HG03354 (cell line): Measurements from ENCODE around the gene MAGEB5.
"Not testable (repeated sequence)": the region's sequence is repeated elsewhere in the genome, so short reads cannot be mapped to it uniquely, and the experiment has no call there.

Experiments
- ATAC-seq: cut with Tn5 transposase; IDR thresholded peaks from one replicate; pipeline ENCODE4 v1.9.1; 2021; ENCODE audit warnings: mild to moderate bottlenecking; ENCODE audit not compliant: unreplicated experiment, poor library complexity, severe bottlenecking

MAGEB5 gene, protein sequence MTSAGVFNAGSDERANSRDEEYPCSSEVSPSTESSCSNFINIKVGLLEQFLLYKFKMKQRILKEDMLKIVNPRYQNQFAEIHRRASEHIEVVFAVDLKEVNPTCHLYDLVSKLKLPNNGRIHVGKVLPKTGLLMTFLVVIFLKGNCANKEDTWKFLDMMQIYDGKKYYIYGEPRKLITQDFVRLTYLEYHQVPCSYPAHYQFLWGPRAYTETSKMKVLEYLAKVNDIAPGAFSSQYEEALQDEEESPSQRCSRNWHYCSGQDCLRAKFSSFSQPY

DNA sequence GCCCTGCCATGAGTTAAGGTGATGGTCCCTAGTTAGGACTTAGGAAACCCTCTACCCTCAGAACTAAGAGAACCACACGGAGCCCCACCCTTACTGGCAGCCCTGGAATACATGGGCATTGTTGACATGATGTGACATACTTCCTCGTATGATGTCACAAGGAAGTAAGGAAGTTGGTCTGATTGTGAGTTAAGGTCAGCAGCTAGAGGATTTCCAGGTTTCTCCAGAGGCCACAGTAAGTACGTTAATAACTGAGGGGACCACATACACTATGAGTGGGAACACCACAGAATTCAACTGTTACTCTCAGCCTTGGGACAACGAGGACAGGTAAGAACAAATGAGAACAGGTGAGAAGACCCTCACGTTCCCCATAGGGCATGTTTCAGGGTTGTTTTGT is at the start of gene MAGEB5:
MAGEB5 (plus strand) TSS at position 301 of the 400 bp plus-strand sequence. CDS start 1,133 bp downstream, outside the sequence.
- ATAC-seq, result no peak

DNA sequence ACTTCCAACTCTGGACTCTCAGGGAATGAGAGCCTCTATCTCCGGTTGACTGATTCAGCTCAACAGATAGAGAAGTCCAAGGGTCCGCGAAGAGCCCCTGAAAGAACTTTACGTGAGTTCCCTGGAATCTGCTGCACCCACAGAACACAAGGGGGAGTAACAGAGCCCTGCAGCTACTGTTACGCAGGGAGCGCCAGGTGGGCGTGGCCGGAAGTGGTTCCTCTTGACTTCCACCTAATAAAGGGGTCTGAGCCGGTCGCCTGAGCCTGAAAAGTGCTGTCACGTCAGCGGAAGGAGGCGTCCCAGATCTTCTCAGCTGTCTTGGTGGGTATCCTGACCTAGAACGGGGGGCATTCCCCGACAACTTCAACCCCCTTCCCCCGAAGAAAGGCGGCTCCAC is 23.8 kb upstream of the MAGEB5 start, which contains the start of gene MAGEB6:
MAGEB6 (plus strand) TSS at position 237 of the 400 bp plus-strand sequence. CDS start 1,407 bp downstream, outside the sequence.
- ATAC-seq, result no peak

DNA sequence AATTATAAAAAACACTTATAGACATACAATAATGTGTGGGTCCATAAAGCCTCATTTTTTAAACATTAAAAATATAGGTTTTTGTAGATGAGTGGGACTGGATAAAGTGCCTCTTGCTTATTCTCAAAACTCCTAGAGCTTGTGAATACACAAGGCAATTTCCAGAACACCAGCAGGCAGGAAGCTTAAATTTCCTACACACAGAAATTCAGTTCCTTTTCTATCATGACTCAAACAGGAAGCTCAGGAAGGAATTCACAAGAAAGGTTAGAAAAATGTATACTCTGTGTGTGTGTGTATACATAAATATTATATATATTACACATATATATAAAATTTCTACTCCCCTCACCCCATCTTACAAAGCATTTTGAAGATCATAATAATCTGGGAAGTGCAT is 12.4 kb upstream of the MAGEB5 start:
- no peak for ATAC-seq

DNA sequence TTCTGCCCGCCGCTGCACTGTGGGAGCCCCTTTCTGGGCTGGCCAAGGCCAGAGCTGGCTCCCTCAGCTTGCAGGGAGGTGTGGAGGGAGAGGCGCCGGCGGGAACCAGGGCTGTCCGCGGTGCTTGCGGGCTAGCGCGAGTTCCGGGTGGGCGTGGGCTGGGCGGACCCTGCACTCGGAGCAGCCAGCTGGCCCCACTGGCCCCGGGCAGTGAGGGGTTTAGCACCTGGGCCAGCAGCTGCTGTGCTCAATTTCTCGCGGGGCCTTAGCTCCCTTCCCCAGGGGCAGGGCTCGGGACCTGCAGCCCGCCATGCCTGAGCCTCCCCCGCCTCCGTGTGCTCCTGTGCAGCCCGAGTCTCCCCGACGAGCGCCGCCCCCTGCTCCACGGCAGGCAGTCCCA is 11.3 kb upstream of the MAGEB5 start:
- not testable (repeated sequence) for ATAC-seq

DNA sequence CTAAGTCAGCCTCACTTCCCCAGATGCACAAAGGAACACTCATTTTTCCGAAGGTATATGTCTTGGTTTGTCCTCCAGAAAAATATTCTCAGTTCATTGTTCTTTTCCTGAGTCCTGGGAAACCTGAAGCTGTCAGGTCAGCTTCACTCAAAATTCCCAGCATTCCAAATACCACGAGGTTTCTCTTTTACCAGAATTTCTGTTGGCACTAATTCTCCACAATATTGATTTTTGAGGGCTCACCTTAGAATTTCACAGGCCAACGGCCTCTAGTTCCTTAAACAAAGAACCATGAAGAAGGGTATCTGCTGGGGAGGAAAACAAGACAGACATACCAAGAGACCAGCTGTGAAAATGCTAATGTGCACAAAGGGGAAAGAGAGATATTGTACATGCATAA is 8.0 kb upstream of the MAGEB5 start:
- no peak for ATAC-seq

DNA sequence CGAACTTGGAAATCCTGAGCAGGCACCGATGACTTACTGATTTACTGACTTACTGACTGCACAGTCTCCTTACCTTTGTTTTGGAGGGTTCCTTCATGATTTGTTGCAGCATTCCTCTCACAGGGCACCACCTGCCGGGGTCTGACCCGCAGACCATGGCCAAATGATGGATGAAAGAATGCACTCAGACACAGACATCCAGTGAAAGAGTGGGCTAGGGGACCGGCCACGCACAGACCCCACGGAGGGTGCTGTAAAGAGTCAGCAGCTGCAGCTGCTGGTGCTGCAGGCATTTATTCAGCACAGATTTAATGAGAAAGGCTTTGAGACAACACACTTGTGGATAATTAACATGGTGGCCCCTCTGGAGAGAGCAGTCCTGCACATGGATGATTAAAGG is 3.4 kb downstream of the MAGEB5 start:
- no peak for ATAC-seq

DNA sequence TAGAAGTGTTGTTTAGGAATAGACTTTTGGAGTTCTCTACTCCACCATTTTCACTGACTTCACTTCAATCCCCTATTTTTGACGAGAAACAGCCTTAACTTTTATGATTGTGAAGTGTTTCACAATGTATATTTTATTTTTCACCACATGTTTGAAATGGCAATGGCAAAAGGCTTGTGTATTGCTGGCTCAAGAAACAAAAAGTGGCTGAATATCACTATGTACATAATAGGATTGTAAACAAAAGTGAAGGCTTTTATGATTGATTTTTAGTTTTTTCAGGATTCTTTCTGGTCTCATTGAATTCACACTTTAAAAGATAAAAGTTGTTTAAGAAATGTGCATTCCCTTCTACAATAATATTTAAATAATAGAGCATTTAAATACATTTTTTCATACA is 18.2 kb downstream of the MAGEB5 start:
- no peak for ATAC-seq

DNA sequence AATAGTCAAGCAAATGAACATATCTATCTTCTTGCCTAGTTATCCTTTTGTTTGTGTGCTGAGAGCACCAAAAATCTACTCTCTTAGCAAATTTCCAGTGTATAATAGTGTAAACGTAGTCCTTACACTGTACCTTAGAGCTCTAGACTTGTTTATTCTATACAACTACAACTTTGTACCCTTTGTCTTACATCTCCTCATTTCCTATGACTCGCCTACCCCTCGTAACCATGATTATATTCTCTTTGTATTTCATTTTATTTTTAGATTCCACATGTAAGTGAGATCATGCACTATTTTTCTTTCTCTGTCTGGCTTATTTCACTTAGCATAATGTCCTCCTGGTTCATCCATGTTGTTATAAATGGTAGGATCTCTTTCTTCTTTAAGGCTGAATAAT is 37.6 kb downstream of the MAGEB5 start:
- ATAC-seq, result no peak

DNA sequence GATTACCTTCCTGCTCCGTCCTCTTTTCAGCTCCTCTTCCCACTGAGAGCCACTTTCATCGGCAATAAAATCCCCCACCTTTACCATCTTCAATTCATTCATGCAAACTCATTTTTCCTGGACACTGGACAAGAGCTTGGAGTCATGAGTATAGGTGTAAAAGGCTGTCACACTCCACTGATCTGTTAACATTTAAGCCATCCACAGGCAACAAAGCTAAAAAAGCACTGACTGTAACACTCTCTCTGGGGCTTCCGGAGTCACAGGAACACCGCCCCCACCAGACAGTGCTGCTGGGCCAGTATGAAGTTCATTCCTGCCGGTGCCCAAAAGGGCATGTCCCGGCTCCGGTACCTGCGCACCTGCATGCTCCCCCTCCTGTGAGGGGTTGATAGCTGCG is 38.5 kb downstream of the MAGEB5 start:
- no peak for ATAC-seq

DNA sequence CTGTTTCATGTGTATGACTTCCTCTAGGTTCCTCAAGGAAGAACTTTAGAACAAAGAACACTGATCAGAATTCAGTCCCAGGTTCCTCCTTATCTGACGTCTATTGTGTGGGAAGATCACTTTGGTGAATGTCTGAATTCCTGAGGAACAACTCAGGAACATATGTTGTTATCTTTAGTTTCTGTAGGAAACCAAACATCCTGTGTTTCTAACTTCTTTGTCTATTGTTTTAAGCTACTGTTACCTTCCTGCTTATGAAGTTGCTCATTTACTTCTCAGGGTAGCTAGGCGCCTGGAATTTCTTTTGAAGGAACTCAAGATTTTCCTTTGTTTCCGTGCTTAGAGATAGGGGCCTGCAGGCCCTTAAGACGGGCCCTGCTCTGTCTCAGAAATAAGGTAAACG is 46.2 kb downstream of the MAGEB5 start:
- no peak for ATAC-seq
